ENCODE results near the gene BIVM. TPM values are rescaled to one million over a fixed set of nuclear protein-coding genes. Genes with fewer than 3 reads are reported as not detected.
"Not testable (repeated sequence)": the region's sequence is repeated elsewhere in the genome, so short reads cannot be mapped to it uniquely, and the experiment has no call there.

BIVM gene
- total RNA-seq, 2 donors from 2014 or later = 21.1 to 22.8 TPM

DNA sequence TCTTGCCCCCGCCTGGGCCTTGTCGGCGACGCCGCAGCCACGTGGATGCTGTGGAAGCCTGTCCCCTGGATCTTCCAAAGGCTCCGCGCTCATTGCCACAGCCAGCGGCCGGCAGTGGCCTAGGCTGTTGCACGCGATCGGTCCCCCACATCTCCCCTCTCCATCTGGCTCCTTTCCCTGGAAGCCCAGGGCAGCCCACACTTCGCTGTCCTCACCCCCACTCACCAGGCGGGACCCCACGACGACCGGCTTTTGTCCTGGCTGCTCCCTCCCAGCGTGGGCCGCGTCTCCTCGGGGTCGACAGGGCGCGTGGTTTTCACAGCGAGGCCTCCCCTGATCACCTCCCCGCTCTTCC is 24.7 kb upstream of the BIVM start:
- no peaks in the 10 kb centered on the region for H3K27me3 Mint-ChIP-seq (ENCODE audit: low read depth)
- peaks cover 63% of the 10 kb centered on the region for H3K4me1 Mint-ChIP-seq (ENCODE audit: low read depth)
- no peak for ATAC-seq (replicated peaks in 1 of 2)
- DNase-seq = peak in 1 of 2 donors; percentile 4
- H3K36me3 Mint-ChIP-seq (ENCODE audit: insufficient read depth in 2 of 2) = peaks cover 0 to 1% of the 10 kb centered on the region in 2 donors
- H3K9me3 Mint-ChIP-seq = no peaks in the 10 kb centered on the region
- peak overlapping the region; percentile 81 to 91 for H3K4me3 Mint-ChIP-seq
- peak overlapping the region; percentile 26 for H3K27ac Mint-ChIP-seq

DNA sequence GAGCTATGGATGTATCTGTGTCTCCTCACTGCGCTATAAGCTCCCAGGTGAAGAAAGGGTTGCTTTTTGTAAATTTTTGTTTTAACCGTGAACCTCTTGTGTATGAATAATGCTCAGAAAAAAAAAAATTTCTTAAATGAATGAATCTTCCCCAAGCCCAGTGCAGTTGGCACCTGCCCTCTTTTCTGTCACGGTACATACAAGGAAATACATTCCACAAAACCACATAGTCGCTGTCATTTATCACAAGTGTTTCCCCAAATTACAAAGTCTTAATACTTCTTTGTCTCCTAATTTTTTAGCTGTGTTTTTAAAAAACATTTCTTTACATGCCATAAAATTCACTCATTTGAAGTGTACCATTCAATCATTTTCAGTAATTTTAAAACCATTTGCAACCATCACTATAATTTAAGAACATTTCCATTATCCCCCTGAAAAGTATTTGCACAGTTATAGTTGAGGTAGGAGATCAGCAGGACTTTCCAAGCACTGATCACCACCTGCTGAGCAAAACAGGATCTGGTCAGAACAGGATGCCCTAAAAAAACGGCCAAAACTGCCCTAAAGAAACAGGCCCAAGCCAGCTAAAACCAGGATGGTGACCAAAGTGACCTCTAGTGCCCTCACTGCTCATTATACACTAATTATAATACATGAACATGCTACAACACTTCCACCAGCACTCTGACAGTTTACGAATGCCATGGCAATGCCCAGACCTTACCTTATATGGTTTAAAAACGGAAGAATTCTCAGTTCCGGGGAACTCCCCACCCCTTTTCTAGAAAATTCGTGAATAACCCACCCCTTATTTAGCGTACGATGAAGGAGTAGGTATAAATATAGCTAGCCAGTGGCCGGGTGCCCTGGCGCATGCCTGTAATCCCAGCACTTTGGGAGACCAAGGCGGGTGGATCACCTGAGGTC is 24.1 kb upstream of the BIVM start:
- Mint-ChIP-seq H3K27ac (peak overlapping the region; percentile 26), H3K4me1 (ENCODE audit: low read depth) (peaks cover 66% of the 10 kb centered on the region), H3K4me3 (peak overlapping the region; percentile 81 to 91), H3K9me3 (no peaks in the 10 kb centered on the region), H3K36me3 (ENCODE audit: insufficient read depth in 2 of 2) (peaks cover 1 to 3% of the 10 kb centered on the region in 2 donors), H3K27me3 (ENCODE audit: low read depth) (no peaks in the 10 kb centered on the region)
- DNase-seq = no peak
- no peak for ATAC-seq (replicated peaks in 1 of 2)

DNA sequence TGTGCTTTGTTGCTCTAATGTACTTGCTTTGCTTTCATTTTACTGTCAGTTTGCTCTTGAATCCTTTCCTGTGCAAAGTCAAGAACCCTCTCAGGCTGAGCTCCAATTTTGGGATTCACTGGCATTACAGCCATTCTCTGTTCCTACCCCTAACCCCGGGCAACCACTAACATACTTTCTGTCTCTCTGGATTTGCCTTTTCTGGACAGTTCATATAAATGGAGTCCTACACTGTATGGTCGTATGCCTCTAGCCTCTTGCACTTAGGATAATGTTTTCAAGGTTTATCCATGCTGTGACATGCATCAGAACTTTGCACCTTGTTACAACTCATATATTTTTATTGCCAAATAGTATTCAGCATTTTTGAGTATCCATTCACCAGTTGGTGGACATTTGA is 22.6 kb upstream of the BIVM start:
- H3K27ac Mint-ChIP-seq = no peak overlapping the region
- no peaks in the 10 kb centered on the region for H3K27me3 Mint-ChIP-seq (ENCODE audit: low read depth)
- peaks cover 0 to 3% of the 10 kb centered on the region in 2 donors for H3K9me3 Mint-ChIP-seq
- DNase-seq = no peak
- no peak overlapping the region for H3K4me3 Mint-ChIP-seq
- H3K4me1 Mint-ChIP-seq (ENCODE audit: low read depth) = peaks cover 62% of the 10 kb centered on the region
- peaks cover 3 to 8% of the 10 kb centered on the region in 2 donors for H3K36me3 Mint-ChIP-seq (ENCODE audit: insufficient read depth in 2 of 2)
- ATAC-seq (replicated peaks in 1 of 2) = no peak

DNA sequence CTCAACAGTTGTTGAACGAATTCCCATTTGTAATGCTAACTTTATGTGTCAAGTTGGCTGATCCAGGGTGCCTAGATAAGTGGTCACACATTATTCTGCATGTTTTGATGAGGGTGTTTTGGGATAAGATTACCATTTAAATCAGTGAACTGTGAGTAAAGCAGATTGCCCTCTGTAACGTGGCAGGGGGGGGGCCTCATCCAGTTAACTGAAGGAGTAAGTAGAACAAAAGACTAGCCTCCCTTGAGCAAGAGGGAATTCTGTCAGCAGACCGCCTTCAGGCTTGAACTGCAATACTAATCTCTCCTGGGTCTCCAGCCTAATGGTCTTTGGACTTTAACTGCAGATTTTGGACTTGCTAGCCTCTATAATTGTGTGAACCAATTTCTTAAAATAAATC is 21.2 kb upstream of the BIVM start:
- Mint-ChIP-seq H3K27me3 (ENCODE audit: low read depth) (no peaks in the 10 kb centered on the region), H3K27ac (no peak overlapping the region), H3K36me3 (ENCODE audit: insufficient read depth in 2 of 2) (peaks cover 7 to 19% of the 10 kb centered on the region in 2 donors), H3K4me1 (ENCODE audit: low read depth) (peaks cover 48% of the 10 kb centered on the region), H3K4me3 (no peak overlapping the region), H3K9me3 (peaks cover 0 to 5% of the 10 kb centered on the region in 2 donors)
- ATAC-seq (replicated peaks in 1 of 2) = no peak
- no peak for DNase-seq

DNA sequence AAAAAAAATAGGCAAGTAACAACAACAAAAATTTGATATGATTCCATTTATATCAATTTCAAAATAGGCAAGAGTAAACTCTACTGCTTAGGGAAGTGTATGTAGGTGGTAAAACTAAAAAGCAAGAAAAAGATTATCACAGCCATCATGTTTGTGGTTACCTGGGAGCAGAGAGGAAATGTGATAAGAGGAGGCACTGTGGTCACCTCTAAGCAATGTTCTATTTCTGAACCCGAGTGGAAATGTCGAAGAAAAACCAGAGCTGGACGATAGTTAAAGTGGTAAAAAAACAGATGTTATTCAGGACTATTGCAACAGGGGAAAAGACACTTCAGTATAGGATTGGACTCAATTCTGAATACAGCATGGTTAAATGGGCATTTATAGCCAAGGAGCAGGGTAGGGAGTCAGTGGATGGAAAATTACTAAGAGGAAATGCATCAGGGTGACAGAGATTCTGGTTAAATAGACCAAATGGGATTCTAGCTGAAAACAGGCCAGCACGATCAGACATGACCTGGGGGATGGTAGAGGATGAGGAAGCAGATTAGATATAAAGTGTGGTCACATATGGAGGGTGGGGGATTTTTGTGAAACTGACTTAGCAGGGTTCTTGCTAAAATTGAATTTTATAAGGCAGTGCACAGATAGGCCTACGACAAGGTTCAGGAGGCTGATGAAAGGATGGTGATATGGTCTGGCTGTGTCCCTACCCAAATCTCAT is 19.3 kb upstream of the BIVM start:
- Mint-ChIP-seq H3K4me3 (peak overlapping the region; percentile 57 to 90), H3K27me3 (ENCODE audit: low read depth) (no peaks in the 10 kb centered on the region), H3K27ac (peak overlapping the region; percentile 93), H3K9me3 (peaks cover 0 to 5% of the 10 kb centered on the region in 2 donors), H3K36me3 (ENCODE audit: insufficient read depth in 2 of 2) (peaks cover 6 to 22% of the 10 kb centered on the region in 2 donors), H3K4me1 (ENCODE audit: low read depth) (peaks cover 36% of the 10 kb centered on the region)
- ATAC-seq (replicated peaks in 1 of 2) (peak; percentile 86 to 88), DNase-seq (peak; percentile 30 to 39)

DNA sequence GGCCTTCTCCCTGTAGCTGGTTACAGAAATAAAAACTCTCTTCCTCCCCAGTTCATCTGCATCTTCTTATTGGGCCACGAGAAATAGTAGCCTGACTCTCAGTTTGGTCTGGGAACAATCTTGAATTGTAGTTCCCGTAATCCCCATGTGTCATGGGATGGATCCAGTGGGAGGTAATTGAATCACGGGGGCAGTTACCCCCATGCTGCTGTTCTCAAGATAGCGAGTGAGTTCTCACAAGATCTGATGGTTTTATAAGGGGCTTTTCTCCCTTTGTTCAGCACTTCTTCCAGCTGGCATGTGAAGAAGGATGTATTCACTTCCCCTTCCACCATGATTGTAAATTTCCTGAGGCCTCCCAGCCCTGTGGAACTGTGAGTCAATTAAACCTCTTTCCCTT is 18.3 kb upstream of the BIVM start:
- H3K4me1 Mint-ChIP-seq (ENCODE audit: low read depth) = peaks cover 28% of the 10 kb centered on the region
- not testable (repeated sequence) for H3K27me3 Mint-ChIP-seq (ENCODE audit: low read depth); ATAC-seq (replicated peaks in 1 of 2); H3K9me3 Mint-ChIP-seq; H3K4me3 Mint-ChIP-seq; DNase-seq
- peak overlapping the region; percentile 93 for H3K27ac Mint-ChIP-seq
- peaks cover 6 to 22% of the 10 kb centered on the region in 2 donors for H3K36me3 Mint-ChIP-seq (ENCODE audit: insufficient read depth in 2 of 2)

DNA sequence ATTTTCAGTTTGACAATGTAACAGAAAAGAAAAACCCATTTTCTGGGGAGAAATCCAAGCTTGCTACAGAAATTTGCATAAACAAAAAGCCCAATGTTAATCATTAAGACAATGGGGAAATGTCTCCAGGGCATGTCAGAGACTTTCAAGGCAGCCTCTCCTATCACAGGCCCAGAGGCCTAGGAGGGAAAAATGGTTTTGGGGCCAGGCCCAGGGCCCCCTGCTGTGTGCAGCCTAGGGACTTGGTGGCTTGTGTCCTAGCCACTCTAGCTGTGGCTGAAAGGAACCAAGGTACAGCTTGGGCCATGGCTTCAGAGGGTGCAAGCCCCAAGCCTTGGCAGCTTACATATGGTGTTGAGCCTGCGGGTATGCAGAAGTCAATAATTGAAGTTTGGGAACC is 17.3 kb upstream of the BIVM start:
- ATAC-seq (replicated peaks in 1 of 2) (no peak), DNase-seq (no peak)
- Mint-ChIP-seq H3K9me3 (peaks cover 0 to 5% of the 10 kb centered on the region in 2 donors), H3K27ac (no peak overlapping the region), H3K4me1 (ENCODE audit: low read depth) (peaks cover 28% of the 10 kb centered on the region), H3K36me3 (ENCODE audit: insufficient read depth in 2 of 2) (peaks cover 6 to 24% of the 10 kb centered on the region in 2 donors), H3K4me3 (no peak overlapping the region), H3K27me3 (ENCODE audit: low read depth) (no peaks in the 10 kb centered on the region)

DNA sequence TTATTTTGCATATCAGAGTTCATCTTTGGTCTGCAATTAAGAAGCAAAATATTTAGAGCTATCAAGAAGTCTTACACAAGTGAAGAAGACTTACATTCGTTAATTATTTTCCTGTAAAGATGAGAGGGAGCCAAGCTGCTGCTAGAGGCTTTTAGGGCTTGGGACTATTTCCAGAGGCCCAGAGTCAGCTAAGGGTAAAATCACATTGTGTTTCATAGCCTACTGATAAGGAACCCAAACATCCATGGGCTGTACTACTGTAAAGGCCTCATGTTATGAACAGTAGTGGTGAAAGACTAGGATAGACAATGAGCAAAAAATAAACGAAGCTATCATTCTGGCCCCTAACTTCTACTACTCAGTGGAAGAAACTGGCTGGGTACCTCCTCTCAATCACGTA is 14.4 kb upstream of the BIVM start:
- H3K36me3 Mint-ChIP-seq (ENCODE audit: insufficient read depth in 2 of 2) = peaks cover 6 to 31% of the 10 kb centered on the region in 2 donors
- peaks cover 14% of the 10 kb centered on the region for H3K4me1 Mint-ChIP-seq (ENCODE audit: low read depth)
- no peak overlapping the region for H3K4me3 Mint-ChIP-seq
- H3K9me3 Mint-ChIP-seq = peaks cover 0 to 5% of the 10 kb centered on the region in 2 donors
- DNase-seq (no peak), ATAC-seq (replicated peaks in 1 of 2) (no peak)
- H3K27ac Mint-ChIP-seq = no peak overlapping the region
- no peaks in the 10 kb centered on the region for H3K27me3 Mint-ChIP-seq (ENCODE audit: low read depth)

DNA sequence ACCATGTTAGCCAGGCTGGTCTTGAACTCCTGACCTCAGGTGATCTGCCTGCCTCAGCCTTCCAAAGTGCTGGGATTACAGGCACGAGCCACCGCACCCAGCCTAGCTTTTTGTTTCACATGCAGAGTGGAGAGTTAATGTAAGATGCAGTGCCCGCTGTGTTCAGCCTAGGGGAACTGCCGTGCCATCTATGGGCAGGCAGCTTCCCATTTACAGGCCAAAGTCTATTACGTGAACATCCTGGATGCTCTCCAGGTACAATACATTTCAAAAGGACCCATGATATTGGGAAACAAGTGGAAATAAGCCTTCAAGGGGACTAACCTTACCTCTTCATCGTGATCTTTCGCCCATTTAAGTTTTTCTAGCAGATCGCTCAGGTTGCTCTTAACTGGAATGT is 10.2 kb upstream of the BIVM start:
- Mint-ChIP-seq H3K4me1 (ENCODE audit: low read depth) (no peaks in the 10 kb centered on the region), H3K27me3 (ENCODE audit: low read depth) (no peaks in the 10 kb centered on the region), H3K36me3 (ENCODE audit: insufficient read depth in 2 of 2) (peaks cover 2 to 15% of the 10 kb centered on the region in 2 donors), H3K27ac (no peak overlapping the region), H3K4me3 (no peak overlapping the region), H3K9me3 (no peaks in the 10 kb centered on the region)
- ATAC-seq (replicated peaks in 1 of 2) = no peak
- no peak for DNase-seq

DNA sequence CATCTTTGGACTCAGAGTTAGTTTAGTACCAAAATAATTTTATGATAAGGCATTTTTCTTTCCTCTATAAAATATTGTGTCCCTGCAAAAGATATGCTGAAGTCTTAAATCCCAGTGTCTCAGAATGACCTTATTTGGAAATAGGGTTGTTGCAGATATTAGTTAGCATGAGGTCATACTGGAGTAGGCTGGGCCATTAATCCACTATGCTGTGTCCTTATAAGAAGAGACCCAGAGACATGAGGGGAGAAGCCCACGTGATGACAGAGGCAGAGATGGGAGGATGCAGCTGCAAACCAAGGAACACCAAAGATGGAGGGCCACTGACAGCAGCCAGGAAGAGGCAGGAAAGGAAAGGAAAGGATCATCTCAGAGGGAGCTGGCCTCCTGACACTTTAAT is 6.5 kb upstream of the BIVM start:
- Mint-ChIP-seq H3K4me1 (ENCODE audit: low read depth) (peaks cover 3% of the 10 kb centered on the region), H3K36me3 (ENCODE audit: insufficient read depth in 2 of 2) (peaks cover 2 to 10% of the 10 kb centered on the region in 2 donors), H3K9me3 (no peaks in the 10 kb centered on the region), H3K27me3 (ENCODE audit: low read depth) (peaks cover 8% of the 10 kb centered on the region), H3K27ac (no peak overlapping the region), H3K4me3 (no peak overlapping the region)
- ATAC-seq (replicated peaks in 1 of 2) = no peak
- no peak for DNase-seq

DNA sequence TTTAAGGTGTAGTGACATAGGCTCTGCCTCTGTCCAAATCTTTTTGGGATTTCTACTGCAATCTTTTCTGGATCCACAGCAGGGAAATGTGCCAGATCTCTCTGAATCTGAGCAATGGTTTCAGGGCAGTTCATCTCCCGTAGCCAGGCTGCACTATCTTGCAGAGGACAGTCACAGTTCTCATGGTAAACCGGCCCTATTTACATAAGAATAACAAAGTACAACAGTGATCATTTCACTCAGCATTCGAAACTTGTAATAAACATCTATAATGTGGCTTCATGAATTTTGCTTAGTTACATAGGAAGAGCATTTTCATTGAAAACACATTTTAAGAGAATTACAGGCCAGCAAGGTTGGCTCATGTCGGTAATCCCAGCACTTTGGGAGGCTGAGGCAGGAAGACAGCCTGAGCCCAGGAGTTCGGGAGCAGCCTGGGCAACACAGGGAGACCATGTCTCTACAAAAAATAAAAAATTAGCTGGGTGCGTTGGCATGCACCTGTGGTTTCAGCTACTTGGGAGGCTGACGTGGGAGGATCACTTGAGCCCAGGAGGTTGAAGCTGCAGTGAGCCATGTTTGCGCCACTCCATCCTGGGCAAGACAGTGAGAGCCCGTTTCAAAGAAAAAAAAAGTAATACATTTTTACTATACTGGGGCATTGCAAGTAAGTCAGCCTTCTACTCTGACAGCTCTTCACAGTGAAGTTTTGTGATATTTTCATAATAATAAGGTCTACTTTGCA is 5.1 kb upstream of the BIVM start:
- no peak for ATAC-seq (replicated peaks in 1 of 2)
- Mint-ChIP-seq H3K27me3 (ENCODE audit: low read depth) (peaks cover 10% of the 10 kb centered on the region), H3K4me3 (no peak overlapping the region), H3K9me3 (no peaks in the 10 kb centered on the region), H3K36me3 (ENCODE audit: insufficient read depth in 2 of 2) (peaks cover 2 to 8% of the 10 kb centered on the region in 2 donors), H3K4me1 (ENCODE audit: low read depth) (peaks cover 9% of the 10 kb centered on the region), H3K27ac (no peak overlapping the region)
- no peak for DNase-seq

DNA sequence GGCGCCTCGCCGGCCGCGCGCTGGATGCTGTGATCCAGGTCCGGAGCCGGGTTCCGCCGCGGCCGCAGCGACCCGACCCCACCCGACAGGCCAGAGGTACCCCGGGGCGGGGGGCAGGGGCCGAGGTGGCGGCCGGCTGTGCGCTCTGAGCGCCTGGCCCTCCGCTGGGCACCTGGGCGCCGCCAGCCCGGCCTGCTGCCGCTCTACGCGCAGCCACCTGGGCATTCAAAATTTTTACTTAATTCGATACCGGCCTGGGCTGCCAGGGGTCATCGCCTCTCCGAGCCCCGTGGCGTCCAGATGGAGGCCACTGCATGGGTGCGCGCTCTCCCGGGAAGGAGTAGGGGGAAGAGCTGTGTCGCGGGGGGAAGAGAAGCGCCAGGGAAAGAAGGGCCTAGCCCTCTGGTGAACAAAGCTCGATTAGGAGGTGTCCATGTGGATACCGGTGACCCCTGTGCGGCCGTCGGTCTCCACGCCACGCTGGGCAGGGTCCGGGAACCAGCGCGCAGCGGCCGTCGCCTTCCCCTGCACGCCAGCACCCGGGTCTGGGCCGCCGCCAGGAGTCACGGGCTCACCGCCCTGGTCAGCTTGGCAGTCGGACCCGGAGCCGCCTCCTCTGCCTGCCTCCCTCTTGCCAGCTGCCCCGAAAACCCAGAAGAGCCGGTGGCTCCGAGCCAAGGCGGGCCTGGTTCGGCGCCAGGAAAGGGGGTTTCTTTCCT is 666 bp downstream of the BIVM start:
- Mint-ChIP-seq H3K27ac (peak overlapping the region; percentile 63), H3K4me3 (peak overlapping the region; percentile 96 to 98), H3K36me3 (ENCODE audit: insufficient read depth in 2 of 2) (peaks cover 0 to 3% of the 10 kb centered on the region in 2 donors), H3K27me3 (ENCODE audit: low read depth) (peaks cover 10% of the 10 kb centered on the region), H3K9me3 (no peaks in the 10 kb centered on the region), H3K4me1 (ENCODE audit: low read depth) (peaks cover 23% of the 10 kb centered on the region)
- ATAC-seq (replicated peaks in 1 of 2) (peak; percentile 6 to 23), DNase-seq (peak; percentile 10 to 39)
